Central memory CD4-positive, alpha-beta T cell (primary cell): Measurements from ENCODE around the gene RARRES1.

Source experiments
- DNase-seq: peaks from one replicate; pipeline ENCODE4 v3.0.0; 2022

The RARRES1 gene

GRCh38 chr3:158763421-158763820 lies 31.2 kb upstream of the RARRES1 start:
- no peak for DNase-seq

- no peak for DNase-seq
Observed at GRCh38 chr3:158762701-158763100, 30.4 kb upstream of the RARRES1 start.

- no peak for DNase-seq
Observed at GRCh38 chr3:158761350-158761749, 29.1 kb upstream of the RARRES1 start.

GRCh38 chr3:158755421-158755820 lies 23.2 kb upstream of the RARRES1 start:
- DNase-seq = no peak

GRCh38 chr3:158753854-158754253 lies 21.6 kb upstream of the RARRES1 start:
- no peak for DNase-seq

GRCh38 chr3:158751316-158751715 lies 19.1 kb upstream of the RARRES1 start:
- DNase-seq = no peak

GRCh38 chr3:158750016-158750415 lies 17.8 kb upstream of the RARRES1 start:
- DNase-seq = no peak

GRCh38 chr3:158749526-158749925 lies 17.3 kb upstream of the RARRES1 start:
- no peak for DNase-seq

GRCh38 chr3:158748237-158748828 lies 16.1 kb upstream of the RARRES1 start:
- DNase-seq = no peak

GRCh38 chr3:158747417-158747816 lies 15.2 kb upstream of the RARRES1 start:
- no peak for DNase-seq

GRCh38 chr3:158745551-158745950 lies 13.3 kb upstream of the RARRES1 start:
- no peak for DNase-seq

GRCh38 chr3:158744567-158745288 lies 12.5 kb upstream of the RARRES1 start:
- no peak for DNase-seq

- DNase-seq = no peak
Observed at GRCh38 chr3:158743664-158744566, 11.7 kb upstream of the RARRES1 start.

- no peak for DNase-seq
Observed at GRCh38 chr3:158742871-158743663, 10.8 kb upstream of the RARRES1 start.

- DNase-seq = no peak
Observed at GRCh38 chr3:158739661-158740060, 7.4 kb upstream of the RARRES1 start.

- DNase-seq = no peak
Observed at GRCh38 chr3:158739078-158739477, 6.8 kb upstream of the RARRES1 start.

- DNase-seq = no peak
Observed at GRCh38 chr3:158738653-158739052, 6.4 kb upstream of the RARRES1 start.

GRCh38 chr3:158737976-158738615 lies 5.8 kb upstream of the RARRES1 start:
- no peak for DNase-seq

- no peak for DNase-seq
Observed at GRCh38 chr3:158737410-158737809, 5.2 kb upstream of the RARRES1 start.

GRCh38 chr3:158735296-158736033 lies 3.2 kb upstream of the RARRES1 start:
- no peak for DNase-seq

- no peak for DNase-seq
Observed at GRCh38 chr3:158733656-158734055, 1.4 kb upstream of the RARRES1 start.

- no peak for DNase-seq
Observed at GRCh38 chr3:158732856-158733200, 571 bp upstream of the RARRES1 start.
